Superior temporal gyrus (tissue), 1 donor: ENCODE measurements around the gene MRPL2.
"Not testable (repeated sequence)": the region's sequence is repeated elsewhere in the genome, so short reads cannot be mapped to it uniquely, and the experiment has no call there.

Source experiments
- DNase-seq: peaks from one replicate; pipeline ENCODE4 v3.0.0-alpha.2; 2016; ENCODE audit errors: extremely low spot score

The MRPL2 gene

GRCh38 chr6:43053545-43054205 is 5.6 kb downstream of the MRPL2 start, which contains the start of gene CUL7:
Gene CUL7, minus strand, starts transcription at chr6:43053851. Its CDS starts 1,063 bp downstream, at chr6:43052788.
- peak; percentile 78 for DNase-seq

- no peak for DNase-seq
Measured at GRCh38 chr6:43052842-43053544, 6.2 kb downstream of the MRPL2 start.

GRCh38 chr6:43052225-43052841 is 6.9 kb downstream of the MRPL2 start:
- no peak for DNase-seq

- DNase-seq, result no peak
Measured at GRCh38 chr6:43050981-43051380, 8.3 kb downstream of the MRPL2 start.

GRCh38 chr6:43047998-43048397 is 11.2 kb downstream of the MRPL2 start:
- DNase-seq, result no peak

- DNase-seq, result no peak
Measured at GRCh38 chr6:43045371-43045930, 13.8 kb downstream of the MRPL2 start.

GRCh38 chr6:43043310-43043709 is 15.9 kb downstream of the MRPL2 start:
- DNase-seq, result no peak

- not testable (repeated sequence) for DNase-seq
Measured at GRCh38 chr6:43041475-43041874, 17.8 kb downstream of the MRPL2 start.

- no peak for DNase-seq
Measured at GRCh38 chr6:43040542-43041257, 18.5 kb downstream of the MRPL2 start.

- no peak for DNase-seq
Measured at GRCh38 chr6:43038727-43039126, 20.5 kb downstream of the MRPL2 start.

GRCh38 chr6:43037706-43038105 is 21.5 kb downstream of the MRPL2 start:
- DNase-seq, result no peak

GRCh38 chr6:43037197-43037596 is 22.0 kb downstream of the MRPL2 start:
- DNase-seq, result no peak

GRCh38 chr6:43036712-43037111 is 22.5 kb downstream of the MRPL2 start:
- DNase-seq, result no peak

- DNase-seq, result no peak
Measured at GRCh38 chr6:43035495-43036194, 23.6 kb downstream of the MRPL2 start.

- no peak for DNase-seq
Measured at GRCh38 chr6:43034190-43034525, 25.1 kb downstream of the MRPL2 start.

- DNase-seq, result no peak
Measured at GRCh38 chr6:43033496-43034189, 25.6 kb downstream of the MRPL2 start.

GRCh38 chr6:43032326-43032725 is 26.9 kb downstream of the MRPL2 start:
- DNase-seq, result no peak

- DNase-seq, result no peak
Measured at GRCh38 chr6:43029120-43029519, 30.1 kb downstream of the MRPL2 start.

- DNase-seq, result no peak
Measured at GRCh38 chr6:43026365-43026764, 32.9 kb downstream of the MRPL2 start.

- DNase-seq, result no peak
Measured at GRCh38 chr6:43024436-43024835, 34.8 kb downstream of the MRPL2 start.
